Activated CD4-positive, alpha-beta memory T cell treated with anti-CD3 and anti-CD28 coated beads, Interleukin-2, amount 10 ng/mL, durations not matched to agents 7 days and 5 days (primary cell): ENCODE results near the gene ACAA2. TPM values are rescaled to one million over a fixed set of nuclear protein-coding genes. Genes with fewer than 3 reads are reported as not detected.
A peak's percentile ranks its signal among the peaks of the same experiment; 100 is the strongest.
"Not testable (repeated sequence)": the region's sequence is repeated elsewhere in the genome, so short reads cannot be mapped to it uniquely, and the experiment has no call there.

Experiments used
- CTCF ChIA-PET: fragments of 350-600 bp; sonication (Branson Sonifier 250); formaldehyde crosslinking; loops from one replicate; lab custom pipeline; 2021; ENCODE audit warnings: antibody characterized with exemption, inconsistent platforms; lab: Charles Lee
- POLR2A ChIA-PET: fragments of 350-600 bp; sonication (Branson Sonifier 250); formaldehyde crosslinking; loops from one replicate; lab custom pipeline; 2021; ENCODE audit warnings: antibody characterized with exemption; lab: Charles Lee
- DNase-seq: peaks from one replicate; pipeline ENCODE4 v3.0.0-alpha.2; 2020
- H3K27ac Mint-ChIP-seq: one replicate; pipeline ENCODE4 v1.8.0; 2021; ENCODE audit warnings: mild to moderate bottlenecking, mixed read lengths
- H3K27me3 Mint-ChIP-seq: one replicate; pipeline ENCODE4 v1.8.0; 2021; ENCODE audit warnings: mixed read lengths
- H3K36me3 Mint-ChIP-seq: one replicate; pipeline ENCODE4 v1.8.0; 2021; ENCODE audit warnings: low read depth, mixed read lengths
- H3K4me1 Mint-ChIP-seq: one replicate; pipeline ENCODE4 v1.8.0; 2021; ENCODE audit warnings: mixed read lengths
- H3K4me3 Mint-ChIP-seq: one replicate; pipeline ENCODE4 v1.8.0; 2021; ENCODE audit warnings: mild to moderate bottlenecking, mixed read lengths
- H3K9me3 Mint-ChIP-seq: one replicate; pipeline ENCODE4 v1.8.0; 2021; ENCODE audit warnings: mixed read lengths
- total RNA-seq, 2 experiments: library from RNA; stranded (reverse); gene quantifications; one replicate each; pipeline ENCODE4 v1.2.3, GENCODE V29; 2021

Gene ACAA2
- total RNA-seq, 2 experiments from 2014 or later = 86.8 to 93.1 TPM

- ChIA-PET CTCF (interaction anchor here (0.7 kb wide), 1 partner anchor 33 kb away, joined by 3 read pairs; no protein-coding TSS in a partner anchor), POLR2A (interaction anchor here (2.2 kb wide), 1 partner anchor 12 kb away, joined by 5 read pairs; no protein-coding TSS in a partner anchor)
- Mint-ChIP-seq H3K27ac (no peak overlapping the region), H3K9me3 (no peaks in the 10 kb centered on the region), H3K4me1 (no peaks in the 10 kb centered on the region), H3K36me3 (no peaks in the 10 kb centered on the region), H3K27me3 (peaks cover under 1% of the 10 kb centered on the region), H3K4me3 (no peak overlapping the region)
- DNase-seq = no peak
Measured at GRCh38 chr18:49842656-49843055, 29.3 kb upstream of the ACAA2 start.

DNA sequence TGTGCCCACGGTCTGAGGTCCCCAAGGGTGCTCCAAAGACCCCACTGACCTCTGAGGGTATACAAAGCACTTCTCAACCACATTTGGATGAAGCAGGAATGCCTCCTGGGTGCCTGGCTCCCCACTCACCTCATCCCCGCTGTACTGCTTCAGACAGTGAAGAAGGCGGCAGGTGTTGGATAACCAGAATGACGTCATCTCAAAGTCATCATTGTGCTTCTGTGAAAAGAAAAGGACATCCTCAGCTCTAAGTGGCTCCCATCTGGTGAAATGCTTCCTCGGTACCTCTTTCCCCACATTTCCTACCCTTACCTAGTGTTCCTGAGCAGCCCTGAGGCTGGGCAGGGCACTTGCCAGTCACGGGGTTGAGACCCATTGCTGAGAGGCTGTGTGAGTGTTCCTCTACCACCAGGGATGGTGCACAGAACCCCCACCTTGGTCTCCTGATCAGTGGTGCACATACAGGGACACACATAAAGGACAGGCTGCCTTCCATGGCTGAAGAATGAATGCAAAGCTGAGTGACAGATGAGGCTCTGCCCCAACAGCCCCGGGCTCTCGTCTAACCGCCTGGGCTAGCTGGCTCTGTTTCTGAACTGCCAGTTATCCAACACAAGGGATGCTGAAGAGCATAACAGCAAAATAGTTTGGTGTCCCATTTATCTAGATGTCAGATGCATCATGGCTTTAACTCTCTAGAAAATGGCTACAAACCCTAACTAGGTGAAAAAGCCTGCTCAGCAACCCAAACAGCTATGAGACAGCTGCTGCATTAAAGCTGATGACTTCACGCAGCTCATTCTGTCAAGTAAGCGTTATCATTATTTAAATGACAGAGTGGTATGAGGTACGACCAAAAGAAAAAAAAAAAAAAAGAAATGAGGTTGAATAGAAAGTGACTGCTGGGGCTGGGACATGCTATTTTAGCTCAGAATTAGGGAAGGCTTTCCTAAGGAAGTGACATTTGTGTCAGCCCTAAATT is 28.2 kb upstream of the ACAA2 start:
- no peaks in the 10 kb centered on the region for H3K4me1 Mint-ChIP-seq
- ChIA-PET POLR2A (interaction anchor here (1.0 to 2.2 kb wide), 4 partner anchors 13 to 28 kb away, joined by 3 to 5 read pairs (median 4); no protein-coding TSS in a partner anchor), CTCF (interaction anchor here (0.6 to 0.7 kb wide), 3 partner anchors 19 to 514 kb away, joined by 3 to 8 read pairs (median 3); no protein-coding TSS in a partner anchor)
- DNase-seq = no peak
- no peaks in the 10 kb centered on the region for H3K27me3 Mint-ChIP-seq
- H3K27ac Mint-ChIP-seq = no peak overlapping the region
- no peaks in the 10 kb centered on the region for H3K9me3 Mint-ChIP-seq
- no peaks in the 10 kb centered on the region for H3K36me3 Mint-ChIP-seq
- H3K4me3 Mint-ChIP-seq = no peak overlapping the region

- Mint-ChIP-seq H3K27me3 (no peaks in the 10 kb centered on the region), H3K9me3 (no peaks in the 10 kb centered on the region), H3K27ac (no peak overlapping the region), H3K36me3 (no peaks in the 10 kb centered on the region), H3K4me1 (no peaks in the 10 kb centered on the region), H3K4me3 (no peak overlapping the region)
- ChIA-PET POLR2A (no interaction called here), CTCF (no interaction called here)
- DNase-seq = no peak
Measured at GRCh38 chr18:49839012-49839411, 25.7 kb upstream of the ACAA2 start.

DNA sequence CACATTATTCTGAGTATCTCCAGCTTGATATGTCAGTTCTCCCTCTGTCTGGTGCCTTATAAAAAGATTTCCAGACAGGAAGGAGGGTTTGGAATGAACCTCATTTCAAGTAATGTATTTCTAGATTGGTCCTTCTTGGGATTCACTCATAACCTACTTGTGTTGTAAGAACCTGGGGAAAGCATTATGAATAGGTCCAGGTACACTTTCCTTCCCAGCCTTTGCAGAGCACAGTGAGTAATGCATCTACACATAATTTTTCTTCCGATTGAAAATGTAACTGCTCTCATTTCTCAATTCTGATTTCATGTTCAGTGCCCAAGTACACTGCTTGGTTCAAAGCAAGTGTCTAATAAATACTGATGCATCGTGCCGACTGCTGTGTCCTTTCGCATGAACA is 25.0 kb upstream of the ACAA2 start:
- H3K4me3 Mint-ChIP-seq = no peak overlapping the region
- no peaks in the 10 kb centered on the region for H3K27me3 Mint-ChIP-seq
- POLR2A ChIA-PET = interaction anchor here (0.8 kb wide), 1 partner anchor 210 kb away, joined by 3 read pairs; no protein-coding TSS in a partner anchor
- DNase-seq = no peak
- H3K4me1 Mint-ChIP-seq = no peaks in the 10 kb centered on the region
- no peaks in the 10 kb centered on the region for H3K36me3 Mint-ChIP-seq
- no peaks in the 10 kb centered on the region for H3K9me3 Mint-ChIP-seq
- CTCF ChIA-PET = no interaction called here
- no peak overlapping the region for H3K27ac Mint-ChIP-seq

- DNase-seq = no peak
- no peak overlapping the region for H3K27ac Mint-ChIP-seq
- CTCF ChIA-PET = no interaction called here
- no peaks in the 10 kb centered on the region for H3K27me3 Mint-ChIP-seq
- POLR2A ChIA-PET = interaction anchor here (0.8 kb wide), 1 partner anchor 209 kb away, joined by 3 read pairs; no protein-coding TSS in a partner anchor
- H3K4me1 Mint-ChIP-seq = no peaks in the 10 kb centered on the region
- H3K9me3 Mint-ChIP-seq = no peaks in the 10 kb centered on the region
- H3K36me3 Mint-ChIP-seq = no peaks in the 10 kb centered on the region
- H3K4me3 Mint-ChIP-seq = no peak overlapping the region
Measured at GRCh38 chr18:49837889-49838288, 24.6 kb upstream of the ACAA2 start.

DNA sequence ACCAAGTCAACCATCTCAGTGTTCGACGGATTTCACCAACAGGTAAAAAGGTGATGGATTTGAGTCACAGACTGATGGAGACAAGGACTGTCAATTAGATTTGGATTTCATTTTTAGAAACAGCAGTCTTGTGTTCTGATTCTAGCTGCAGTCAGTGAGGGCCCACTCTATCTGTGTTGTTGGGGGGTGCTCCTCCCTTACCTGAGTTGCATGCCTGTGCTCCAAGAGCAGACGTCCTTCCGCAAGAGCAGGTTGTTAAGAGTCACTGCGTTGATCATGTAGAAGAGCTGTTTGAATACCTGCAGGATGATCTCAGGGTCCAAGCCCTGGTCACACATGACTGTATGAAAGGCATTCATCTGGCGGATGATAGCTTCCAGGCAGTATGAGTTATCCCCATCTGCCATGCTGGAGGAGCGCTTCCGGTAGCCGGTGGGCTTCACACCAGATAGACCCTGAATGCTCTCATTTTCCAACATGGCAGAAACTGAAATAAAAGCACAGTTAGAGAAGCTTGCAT is 24.0 kb upstream of the ACAA2 start:
- DNase-seq, H3K36me3 Mint-ChIP-seq, H3K27me3 Mint-ChIP-seq, H3K9me3 Mint-ChIP-seq, H3K4me3 Mint-ChIP-seq, POLR2A ChIA-PET, CTCF ChIA-PET, H3K27ac Mint-ChIP-seq, H3K4me1 Mint-ChIP-seq: not testable (repeated sequence)

- H3K9me3 Mint-ChIP-seq = peaks cover 3% of the 10 kb centered on the region
- no peak overlapping the region for H3K27ac Mint-ChIP-seq
- no peaks in the 10 kb centered on the region for H3K4me1 Mint-ChIP-seq
- CTCF ChIA-PET = interaction anchor here (0.6 kb wide), 1 partner anchor 1248 kb away, joined by 3 read pairs; no protein-coding TSS in a partner anchor
- H3K36me3 Mint-ChIP-seq = no peaks in the 10 kb centered on the region
- H3K27me3 Mint-ChIP-seq = no peaks in the 10 kb centered on the region
- H3K4me3 Mint-ChIP-seq = no peak overlapping the region
- POLR2A ChIA-PET = no interaction called here
- DNase-seq = no peak
Measured at GRCh38 chr18:49835405-49835804, 22.1 kb upstream of the ACAA2 start.

DNA sequence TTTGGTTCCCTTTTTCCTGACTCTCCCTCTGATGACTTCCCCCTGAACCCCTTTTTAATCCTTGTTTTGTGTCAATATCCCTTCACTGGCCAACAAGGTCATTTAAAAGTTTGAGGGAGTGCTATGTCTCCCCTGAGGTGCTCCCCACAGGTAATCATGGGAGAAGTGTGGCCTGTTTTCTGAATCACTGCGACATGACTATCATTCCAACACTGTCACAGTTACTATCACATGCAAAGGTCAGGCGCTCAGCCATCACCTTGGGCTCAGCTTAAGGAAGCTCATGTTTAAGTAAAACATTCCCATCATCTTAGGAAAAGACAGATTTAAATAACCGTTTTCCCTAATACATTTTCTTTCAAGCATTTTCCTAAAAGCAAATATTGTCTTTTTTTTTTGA is 20.9 kb upstream of the ACAA2 start:
- Mint-ChIP-seq H3K9me3 (peaks cover 8% of the 10 kb centered on the region), H3K4me1 (no peaks in the 10 kb centered on the region), H3K27me3 (no peaks in the 10 kb centered on the region), H3K36me3 (no peaks in the 10 kb centered on the region), H3K4me3 (no peak overlapping the region), H3K27ac (no peak overlapping the region)
- ChIA-PET CTCF (no interaction called here), POLR2A (no interaction called here)
- no peak for DNase-seq

DNA sequence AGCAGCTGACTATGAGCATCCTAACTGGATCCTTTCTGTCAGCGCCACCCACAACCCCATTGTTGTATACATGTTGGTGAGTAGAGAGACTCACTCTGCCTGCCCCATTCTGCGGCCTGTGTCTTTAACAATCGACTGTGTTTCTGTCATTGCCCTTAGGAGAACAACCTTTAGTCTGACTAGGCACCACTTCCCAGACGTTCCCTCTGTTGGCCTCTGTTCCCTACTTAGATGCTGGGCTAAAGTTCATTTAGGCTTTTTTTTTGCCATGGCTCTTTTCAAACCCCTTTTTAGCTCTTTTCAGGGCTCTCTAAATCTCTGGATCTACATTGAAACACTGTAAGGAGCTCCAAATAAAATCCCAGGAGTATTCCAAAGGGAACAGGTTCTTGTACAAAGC is 20.5 kb upstream of the ACAA2 start:
- Mint-ChIP-seq H3K27ac (no peak overlapping the region), H3K4me1 (no peaks in the 10 kb centered on the region), H3K27me3 (no peaks in the 10 kb centered on the region), H3K36me3 (no peaks in the 10 kb centered on the region), H3K4me3 (no peak overlapping the region), H3K9me3 (peaks cover 8% of the 10 kb centered on the region)
- ChIA-PET POLR2A (no interaction called here), CTCF (no interaction called here)
- no peak for DNase-seq

DNA sequence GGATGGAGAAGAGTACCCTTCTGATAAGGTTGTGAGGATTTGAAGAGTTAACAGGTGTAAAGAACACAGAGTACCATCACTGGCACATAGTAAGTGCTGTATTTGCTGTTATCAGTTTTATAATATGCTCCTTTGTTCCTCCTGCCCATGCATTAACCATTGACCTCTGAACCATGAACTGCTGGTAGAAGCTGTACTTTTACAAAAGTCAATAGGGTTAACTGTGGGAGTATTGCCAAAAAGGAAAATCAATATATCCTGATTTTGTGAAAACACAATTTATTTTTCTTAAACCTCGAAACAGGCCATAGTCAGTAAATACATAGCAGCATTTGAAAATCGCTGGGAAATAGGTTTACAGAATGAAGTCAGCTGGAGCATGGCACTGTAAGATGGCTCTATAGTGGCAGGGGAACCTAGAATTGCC is 18.9 kb upstream of the ACAA2 start:
- Mint-ChIP-seq H3K4me3 (no peak overlapping the region), H3K36me3 (peaks cover 11% of the 10 kb centered on the region), H3K27me3 (peaks cover 2% of the 10 kb centered on the region), H3K27ac (no peak overlapping the region), H3K9me3 (peaks cover 15% of the 10 kb centered on the region), H3K4me1 (no peaks in the 10 kb centered on the region)
- POLR2A ChIA-PET = no interaction called here
- DNase-seq = no peak
- CTCF ChIA-PET = interaction anchor here (1.0 kb wide), 1 partner anchor 26 kb away, joined by 3 read pairs; no protein-coding TSS in a partner anchor

DNA sequence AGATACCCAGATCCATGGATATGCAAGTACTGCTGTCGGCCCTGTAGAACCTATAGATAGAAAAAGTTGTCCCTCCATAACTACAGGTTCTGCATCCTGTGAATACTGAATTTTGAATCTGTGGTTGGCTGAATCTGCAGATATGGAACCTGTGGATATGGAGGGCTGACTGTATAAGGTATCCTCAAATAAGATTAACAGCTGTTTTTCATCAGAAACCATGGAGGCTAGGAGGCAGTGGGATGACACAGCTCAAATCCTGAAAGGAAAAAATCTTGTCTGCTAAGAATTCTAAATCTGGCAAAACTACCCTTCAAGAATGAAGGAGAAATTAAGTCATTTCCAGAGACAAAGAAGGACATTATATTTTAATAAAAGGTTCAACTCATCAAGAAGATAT is 14.7 kb upstream of the ACAA2 start:
- ChIA-PET CTCF (no interaction called here), POLR2A (no interaction called here)
- Mint-ChIP-seq H3K36me3 (peaks cover 35% of the 10 kb centered on the region), H3K27ac (no peak overlapping the region), H3K9me3 (peaks cover 24% of the 10 kb centered on the region), H3K4me3 (no peak overlapping the region), H3K27me3 (peaks cover 2% of the 10 kb centered on the region), H3K4me1 (no peaks in the 10 kb centered on the region)
- DNase-seq = no peak

DNA sequence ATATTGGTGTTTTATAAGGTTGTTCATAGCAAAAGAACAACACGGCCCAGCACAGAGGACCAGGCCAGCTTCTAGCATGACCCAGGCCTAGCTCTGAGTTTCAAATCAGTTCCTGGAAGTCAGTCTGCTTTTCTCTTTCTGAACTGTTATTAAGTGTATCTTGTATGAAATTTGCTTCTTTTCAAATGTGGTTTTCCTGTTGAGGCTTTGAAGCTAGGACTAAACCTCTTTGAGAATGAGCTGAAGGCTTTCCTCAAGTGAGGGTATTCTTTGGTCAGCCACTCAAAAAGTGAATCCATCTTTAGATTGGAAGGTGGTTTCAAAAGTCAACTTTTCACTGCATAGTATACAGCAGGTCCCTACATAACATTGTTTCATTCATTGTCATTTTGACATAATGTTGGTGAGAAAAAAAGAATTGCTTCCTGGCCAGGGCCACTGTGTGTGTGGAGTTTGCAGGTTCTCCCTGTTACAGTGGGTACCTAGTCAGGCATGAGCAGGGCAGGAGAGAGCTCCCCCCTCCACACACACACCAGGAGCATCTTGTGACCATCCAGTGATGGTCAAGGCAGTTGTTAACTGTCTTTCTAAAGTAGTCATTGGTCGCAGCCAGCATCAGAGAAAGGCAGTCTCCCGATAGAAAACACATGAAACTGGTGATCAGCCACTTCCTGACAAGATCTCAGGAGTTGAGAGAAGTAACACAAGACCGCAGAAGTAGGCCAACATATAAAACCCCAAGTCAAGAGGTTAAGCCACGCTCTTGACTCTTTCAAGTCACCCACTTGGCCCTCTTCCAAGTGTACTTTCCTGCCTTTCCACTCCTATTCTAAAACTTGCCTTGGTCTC is 6.7 kb upstream of the ACAA2 start:
- no peaks in the 10 kb centered on the region for H3K27me3 Mint-ChIP-seq
- DNase-seq = peak; percentile 60
- peak overlapping the region; percentile 60 for H3K4me3 Mint-ChIP-seq
- peaks cover 56% of the 10 kb centered on the region for H3K36me3 Mint-ChIP-seq
- H3K4me1 Mint-ChIP-seq = peaks cover 66% of the 10 kb centered on the region
- no peaks in the 10 kb centered on the region for H3K9me3 Mint-ChIP-seq
- POLR2A ChIA-PET = interaction anchor here (0.9 to 1.6 kb wide), 12 partner anchors 10 to 1889 kb away, joined by 3 to 8 read pairs (median 3); partner anchors contain the start of gene C18orf32
- CTCF ChIA-PET = interaction anchor here (1.2 to 1.8 kb wide), 3 partner anchors 7 to 39 kb away, joined by 4 to 20 read pairs (median 5); partner anchors contain the start of gene ACAA2
- peak overlapping the region; percentile 93 for H3K27ac Mint-ChIP-seq
